DMS114 treated with DMSO at 0.1 percent for 48 hours (cell line): Measurements from ENCODE around the gene TFPI.

Experiments
- DNase-seq: peaks from one replicate; lab custom pipeline; 2025; ENCODE audit not compliant: unreplicated experiment; lab: John Stamatoyannopoulos, UW

Gene TFPI

DNA sequence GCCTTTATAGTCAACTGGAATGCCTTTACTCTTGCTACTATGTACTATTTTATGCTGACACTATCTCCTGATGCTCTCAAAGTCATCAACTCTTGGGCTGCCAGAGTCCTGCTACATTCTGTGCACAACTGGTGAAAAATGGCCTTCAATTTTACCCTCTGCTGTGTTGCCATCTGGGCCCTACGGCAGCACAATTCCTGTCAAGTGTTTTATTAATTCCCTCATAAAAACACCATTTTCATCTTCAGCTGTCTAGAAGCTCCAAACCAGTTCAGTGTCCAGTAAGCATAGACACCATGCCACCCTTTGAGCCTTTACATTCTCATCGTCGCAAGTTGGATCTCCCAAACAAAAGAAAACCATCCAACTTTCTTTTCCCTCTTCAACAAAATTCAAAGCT is 132.7 kb downstream of the TFPI start:
- DNase-seq, result no peak

DNA sequence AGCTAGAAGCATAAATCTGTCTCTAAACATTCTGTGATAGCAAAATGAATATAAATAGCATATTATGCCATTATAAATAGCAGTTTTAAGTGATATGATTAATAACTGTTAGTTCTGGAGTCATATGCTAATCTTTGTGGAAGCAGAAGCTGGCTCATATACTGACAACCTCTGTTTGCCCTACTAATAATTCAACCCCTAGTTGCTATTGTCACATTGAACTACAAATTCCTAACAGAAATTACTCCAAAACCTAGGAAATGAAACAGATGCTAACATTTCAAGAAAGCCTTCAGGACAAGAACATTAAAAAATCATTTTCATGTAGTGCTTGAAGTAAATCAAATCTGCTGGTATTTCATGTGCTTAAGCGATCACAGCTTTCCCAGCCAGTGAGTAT is 134.4 kb downstream of the TFPI start:
- no peak for DNase-seq

DNA sequence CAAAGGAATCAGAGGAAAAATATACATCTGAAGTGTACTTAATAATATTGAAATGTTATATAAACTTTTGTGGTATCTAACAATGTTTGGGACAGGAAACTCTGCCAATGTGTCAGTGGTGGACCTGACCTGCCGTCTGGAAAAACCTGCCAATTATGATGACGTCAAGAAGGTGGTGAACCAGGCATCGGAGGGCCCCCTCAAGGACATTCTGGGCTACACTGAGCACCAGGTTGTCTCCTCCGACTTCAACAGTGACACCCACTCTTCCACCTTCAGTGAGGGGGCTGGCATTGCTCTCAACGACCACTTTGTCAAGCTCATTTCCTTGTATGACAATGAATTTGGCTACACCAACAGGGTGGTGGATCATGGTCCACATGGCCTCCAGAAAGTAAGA is 138.8 kb downstream of the TFPI start:
- no peak for DNase-seq
